HepG2 (cell line): ENCODE data around the gene UBXN6. TPM values are rescaled to one million over a fixed set of nuclear protein-coding genes. Genes with fewer than 3 reads are reported as not detected.

Source experiments
- AHDC1 ChIP-seq: sonication (generic); formaldehyde crosslinking; IDR thresholded peaks from 2 replicates; pipeline ENCODE4 v1.5.1; 2020; ENCODE audit warnings: mild to moderate bottlenecking, missing genetic modification reagents, borderline replicate concordance
- DZIP1 ChIP-seq: sonication (generic); formaldehyde crosslinking; IDR thresholded peaks from 2 replicates; pipeline ENCODE4 v1.5.0; 2020; ENCODE audit warnings: mild to moderate bottlenecking, missing genetic modification reagents
- ZNF589 ChIP-seq: sonication (generic); formaldehyde crosslinking; conservative IDR thresholded peaks from 2 replicates; pipeline ENCODE4 v1.8.0; 2022; ENCODE audit warnings: mild to moderate bottlenecking, moderate library complexity, missing genetic modification reagents
- polyA plus RNA-seq, 8 experiments: library from polyadenylated mRNA; depleted of rRNA in 3 of 8; stranded (reverse) in 7 of 8; unstranded in 1 of 8; fragments of >200 nt; fragmentation: Illumina TruSeq in 4 of 8; extraction: Trizol in 4 of 8; gene quantifications; 2 replicates each; pipeline versions ENCODE4 v1.2.1 to v1.2.3, GENCODE V29; 2011 to 2016; ENCODE audit warnings: low read depth in 4 of 8, missing spikeins in 1 of 8, mixed read lengths in 1 of 8; ENCODE audit not compliant: insufficient read depth in 1 of 8
- total RNA-seq, 5 experiments: library from RNA; depleted of rRNA; stranded (reverse); fragments of >200 nt; fragmentation: Illumina TruSeq; extraction: Trizol; gene quantifications; 2 replicates each; pipeline ENCODE4 v1.2.3, GENCODE V29; 2016; ENCODE audit warnings: low read depth in 1 of 5

Gene UBXN6
- total and polyA plus RNA-seq, 2 of the 13 experiments (the other 11 are each of a cell fraction or from before 2014, with no cell fraction given) = 34.9 to 35.5 TPM

GRCh38 chr19:4500841-4501591, 43.4 kb upstream of the UBXN6 start (continued):
- TF ChIP-seq AHDC1 (CRISPR knock-in tag) (no peak), ZNF589 (no peak), DZIP1 (CRISPR knock-in tag) (no peak)
